ENCODE data around the gene CDH4. TPM values are rescaled to one million over a fixed set of nuclear protein-coding genes. Genes with fewer than 3 reads are reported as not detected.

The CDH4 gene
- total and polyA plus RNA-seq, 2 donors, result 0.04 to 0.42 TPM

- Histone ChIP-seq H3K4me1 (ENCODE audit: insufficient read depth) (no peaks in the 10 kb centered on the region), H3K4me3 (ENCODE audit: low read depth, low read length) (no peak overlapping the region), H3K27ac (ENCODE audit: low read depth) (no peak overlapping the region), H3K36me3 (ENCODE audit: insufficient read depth) (no peaks in the 10 kb centered on the region)
- 91% methylated on average over 20 of the region's 20 CpGs for WGBS
- no peak for DNase-seq (ENCODE audit: extremely low spot score)
Measured at GRCh38 chr20:61668771-61669503, 416.9 kb downstream of the CDH4 start.

GRCh38 chr20:61670274-61670673 lies 418.2 kb downstream of the CDH4 start:
- DNase-seq (ENCODE audit: extremely low spot score), result no peak
- WGBS, result 74% methylated on average over 3 of the region's 3 CpGs
- Histone ChIP-seq H3K4me3 (ENCODE audit: low read depth, low read length) (no peak overlapping the region), H3K4me1 (ENCODE audit: insufficient read depth) (no peaks in the 10 kb centered on the region), H3K27ac (ENCODE audit: low read depth) (no peak overlapping the region), H3K36me3 (ENCODE audit: insufficient read depth) (no peaks in the 10 kb centered on the region)

GRCh38 chr20:61671559-61671958 lies 419.5 kb downstream of the CDH4 start:
- no peak for DNase-seq (ENCODE audit: extremely low spot score)
- 94% methylated on average over 3 of the region's 3 CpGs for WGBS
- Histone ChIP-seq H3K4me3 (ENCODE audit: low read depth, low read length) (no peak overlapping the region), H3K27ac (ENCODE audit: low read depth) (no peak overlapping the region), H3K36me3 (ENCODE audit: insufficient read depth) (no peaks in the 10 kb centered on the region), H3K4me1 (ENCODE audit: insufficient read depth) (no peaks in the 10 kb centered on the region)

- WGBS, result 59% methylated on average over 17 of the region's 17 CpGs
- H3K4me3 ChIP-seq (ENCODE audit: low read depth, low read length), result no peak overlapping the region
- no peak for DNase-seq (ENCODE audit: extremely low spot score)
- H3K36me3 ChIP-seq (ENCODE audit: insufficient read depth), result no peaks in the 10 kb centered on the region
- H3K4me1 ChIP-seq (ENCODE audit: insufficient read depth), result no peaks in the 10 kb centered on the region
- no peak overlapping the region for H3K27ac ChIP-seq (ENCODE audit: low read depth)
Measured at GRCh38 chr20:61673152-61673847, 421.2 kb downstream of the CDH4 start.

- Histone ChIP-seq H3K36me3 (ENCODE audit: insufficient read depth) (no peaks in the 10 kb centered on the region), H3K4me1 (ENCODE audit: insufficient read depth) (no peaks in the 10 kb centered on the region), H3K4me3 (ENCODE audit: low read depth, low read length) (no peak overlapping the region), H3K27ac (ENCODE audit: low read depth) (no peak overlapping the region)
- WGBS, result 74% methylated on average over 11 of the region's 11 CpGs
- DNase-seq (ENCODE audit: extremely low spot score), result no peak
Measured at GRCh38 chr20:61674121-61674520, 422.1 kb downstream of the CDH4 start.

- DNase-seq (ENCODE audit: extremely low spot score), result no peak
- Histone ChIP-seq H3K36me3 (ENCODE audit: insufficient read depth) (no peaks in the 10 kb centered on the region), H3K4me1 (ENCODE audit: insufficient read depth) (no peaks in the 10 kb centered on the region), H3K4me3 (ENCODE audit: low read depth, low read length) (no peak overlapping the region), H3K27ac (ENCODE audit: low read depth) (no peak overlapping the region)
- 49% methylated on average over 3 of the region's 3 CpGs for WGBS
Measured at GRCh38 chr20:61674688-61675087, 422.6 kb downstream of the CDH4 start.

GRCh38 chr20:61677928-61678327 lies 425.9 kb downstream of the CDH4 start:
- WGBS, result 72% methylated on average over 2 of the region's 2 CpGs
- H3K4me1 ChIP-seq (ENCODE audit: insufficient read depth), result no peaks in the 10 kb centered on the region
- DNase-seq (ENCODE audit: extremely low spot score), result no peak

GRCh38 chr20:61678437-61678836 lies 426.4 kb downstream of the CDH4 start:
- Histone ChIP-seq H3K4me1 (ENCODE audit: insufficient read depth) (no peaks in the 10 kb centered on the region), H3K27ac (ENCODE audit: low read depth) (no peak overlapping the region), H3K4me3 (ENCODE audit: low read depth, low read length) (no peak overlapping the region), H3K36me3 (ENCODE audit: insufficient read depth) (no peaks in the 10 kb centered on the region)
- DNase-seq (ENCODE audit: extremely low spot score), result no peak
- WGBS, result 85% methylated on average over 8 of the region's 8 CpGs

More at GRCh38 chr20:61677928-61678327, 425.9 kb downstream of the CDH4 start:
- Histone ChIP-seq H3K27ac (ENCODE audit: low read depth) (no peak overlapping the region), H3K36me3 (ENCODE audit: insufficient read depth) (no peaks in the 10 kb centered on the region), H3K4me3 (ENCODE audit: low read depth, low read length) (no peak overlapping the region)

GRCh38 chr20:61679473-61679872 lies 427.4 kb downstream of the CDH4 start:
- no peak overlapping the region for H3K27ac ChIP-seq (ENCODE audit: low read depth)
- DNase-seq (ENCODE audit: extremely low spot score), result no peak
- 86% methylated on average over 10 of the region's 10 CpGs for WGBS
- H3K4me3 ChIP-seq (ENCODE audit: low read depth, low read length), result no peak overlapping the region
- no peaks in the 10 kb centered on the region for H3K36me3 ChIP-seq (ENCODE audit: insufficient read depth)
- no peaks in the 10 kb centered on the region for H3K4me1 ChIP-seq (ENCODE audit: insufficient read depth)

GRCh38 chr20:61680096-61680495 lies 428.0 kb downstream of the CDH4 start:
- Histone ChIP-seq H3K4me3 (ENCODE audit: low read depth, low read length) (no peak overlapping the region), H3K27ac (ENCODE audit: low read depth) (no peak overlapping the region), H3K4me1 (ENCODE audit: insufficient read depth) (no peaks in the 10 kb centered on the region), H3K36me3 (ENCODE audit: insufficient read depth) (no peaks in the 10 kb centered on the region)
- no peak for DNase-seq (ENCODE audit: extremely low spot score)
- 87% methylated on average over 7 of the region's 7 CpGs for WGBS

GRCh38 chr20:61682114-61682995 lies 430.3 kb downstream of the CDH4 start:
- Histone ChIP-seq H3K4me3 (ENCODE audit: low read depth, low read length) (no peak overlapping the region), H3K4me1 (ENCODE audit: insufficient read depth) (no peaks in the 10 kb centered on the region), H3K36me3 (ENCODE audit: insufficient read depth) (no peaks in the 10 kb centered on the region), H3K27ac (ENCODE audit: low read depth) (no peak overlapping the region)
- DNase-seq (ENCODE audit: extremely low spot score), result no peak
- 47% methylated on average over 5 of the region's 5 CpGs for WGBS

- DNase-seq (ENCODE audit: extremely low spot score), result no peak
- Histone ChIP-seq H3K36me3 (ENCODE audit: insufficient read depth) (no peaks in the 10 kb centered on the region), H3K27ac (ENCODE audit: low read depth) (no peak overlapping the region), H3K4me3 (ENCODE audit: low read depth, low read length) (no peak overlapping the region), H3K4me1 (ENCODE audit: insufficient read depth) (no peaks in the 10 kb centered on the region)
- 38% methylated on average over 20 of the region's 20 CpGs for WGBS
Measured at GRCh38 chr20:61682996-61683681, 431.1 kb downstream of the CDH4 start.

- no peaks in the 10 kb centered on the region for H3K36me3 ChIP-seq (ENCODE audit: insufficient read depth)
- no peaks in the 10 kb centered on the region for H3K4me1 ChIP-seq (ENCODE audit: insufficient read depth)
- H3K27ac ChIP-seq (ENCODE audit: low read depth), result no peak overlapping the region
- DNase-seq (ENCODE audit: extremely low spot score), result no peak
- H3K4me3 ChIP-seq (ENCODE audit: low read depth, low read length), result no peak overlapping the region
- 31% methylated on average over 6 of the region's 6 CpGs for WGBS
Measured at GRCh38 chr20:61683721-61684120, 431.7 kb downstream of the CDH4 start.

Measured in urinary bladder (tissue), 4 donors.